NB4 (cell line): ENCODE measurements around the gene ITPR2.

Experiments used
- CTCF ChIP-seq: IDR thresholded peaks from one replicate; pipeline ENCODE4 v1.5.1; 2012; ENCODE audit warnings: low read depth, low read length
- MAX ChIP-seq: IDR thresholded peaks from 2 replicates; pipeline ENCODE4 v1.6.1; 2011; ENCODE audit warnings: low read depth, low read length
- MYC ChIP-seq: IDR thresholded peaks from 2 replicates; pipeline ENCODE4 v1.6.1; 2011; ENCODE audit warnings: low read depth, low read length
- POLR2A ChIP-seq: IDR thresholded peaks from 2 replicates; pipeline ENCODE4 v1.6.1; 2011; ENCODE audit warnings: mild to moderate bottlenecking; ENCODE audit not compliant: insufficient read length; ENCODE audit errors: extremely low read depth

GRCh38 chr12:26871985-26872384, 39.0 kb upstream of the ITPR2 start:
- TF ChIP-seq CTCF (no peak), MAX (no peak), MYC (no peak), POLR2A (no peak)
